CD4-positive, alpha-beta T cell treated with Interleukin-6 for 4 hours (primary cell): ENCODE measurements around the gene UQCRQ.

ENCODE experiments used
- DNase-seq: peaks from one replicate; pipeline ENCODE4 v3.0.0-alpha.2; 2020; ENCODE audit warnings: mixed read lengths

The UQCRQ gene

DNA sequence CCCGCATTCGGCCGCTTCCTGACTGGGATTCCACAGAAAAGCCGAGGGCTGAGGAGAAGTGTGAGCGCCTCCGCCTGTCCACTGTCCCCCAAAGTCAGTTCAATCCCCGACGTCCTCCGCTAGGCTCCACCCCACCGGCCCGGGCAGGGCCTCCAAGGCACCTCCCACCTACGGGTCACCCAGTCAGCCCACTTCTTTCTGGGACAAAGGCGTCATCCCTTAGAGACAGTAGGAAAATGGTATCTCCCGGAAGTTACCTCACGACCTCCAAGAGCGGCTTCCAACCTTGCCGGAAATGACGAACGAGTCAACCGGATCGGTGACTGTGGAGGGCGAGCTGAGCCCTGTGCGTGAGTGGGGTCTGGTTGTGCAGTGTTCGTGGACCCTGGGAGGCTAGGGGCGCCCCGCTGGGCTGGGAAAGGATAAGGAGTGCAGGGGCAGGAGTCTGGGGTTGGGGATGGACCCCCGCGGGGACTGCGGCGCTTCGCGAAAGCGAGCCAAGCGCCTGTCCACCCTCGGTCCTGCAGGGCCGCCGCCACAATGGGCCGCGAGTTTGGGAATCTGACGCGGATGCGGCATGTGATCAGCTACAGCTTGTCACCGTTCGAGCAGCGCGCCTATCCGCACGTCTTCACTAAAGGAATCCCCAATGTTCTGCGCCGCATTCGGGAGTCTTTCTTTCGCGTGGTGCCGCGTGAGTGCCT, at the start of gene UQCRQ, which contains the start of gene GDF9:
UQCRQ (plus strand) TSS at position 301 of the 704 bp plus-strand sequence; CDS start at position 541, 240 bp downstream.
GDF9 (minus strand) TSS at position 128 of the 704 bp plus-strand sequence. CDS start 1,936 bp downstream, outside the sequence.
- DNase-seq = peak; percentile 93

- no peak for DNase-seq
Measured at GRCh38 chr5:132817011-132817410, 49.4 kb upstream of the UQCRQ start.

GRCh38 chr5:132819468-132819867, 47.0 kb upstream of the UQCRQ start:
- peak; percentile 28 for DNase-seq

DNA sequence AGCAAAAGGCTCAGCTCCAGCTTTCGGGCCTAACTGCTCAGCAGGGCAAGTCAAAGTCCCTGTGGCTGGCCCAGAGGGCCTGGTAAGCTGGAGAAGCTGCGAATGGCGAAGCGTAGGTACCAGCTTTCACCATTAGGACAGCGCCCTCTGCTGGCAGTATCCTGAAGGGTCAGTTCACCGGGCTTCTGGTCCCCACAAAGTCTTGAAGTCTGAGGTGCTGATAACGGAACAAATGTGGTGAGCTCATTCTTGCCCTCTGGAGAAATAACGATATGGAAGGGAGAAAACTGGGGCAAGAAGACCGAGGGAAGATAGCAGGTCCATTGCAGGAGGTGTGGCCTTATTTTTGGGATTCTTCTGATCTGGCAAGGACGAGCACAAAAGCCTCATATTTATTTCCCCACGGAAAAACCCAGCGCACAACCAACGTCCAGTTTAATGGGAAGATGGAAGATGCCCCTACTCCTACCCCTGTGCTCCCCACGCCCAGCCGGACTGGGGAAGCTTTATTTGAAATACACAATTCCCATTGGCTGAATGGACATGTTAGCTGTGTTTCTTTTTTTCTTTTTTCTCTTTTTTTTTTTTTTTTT, 46.2 kb upstream of the UQCRQ start:
- peak; percentile 92 for DNase-seq

GRCh38 chr5:132821350-132821749, 45.1 kb upstream of the UQCRQ start:
- DNase-seq = no peak

GRCh38 chr5:132821791-132822190, 44.7 kb upstream of the UQCRQ start:
- no peak for DNase-seq

- peak; percentile 9 for DNase-seq
Measured at GRCh38 chr5:132822650-132823480, 43.6 kb upstream of the UQCRQ start.

DNA sequence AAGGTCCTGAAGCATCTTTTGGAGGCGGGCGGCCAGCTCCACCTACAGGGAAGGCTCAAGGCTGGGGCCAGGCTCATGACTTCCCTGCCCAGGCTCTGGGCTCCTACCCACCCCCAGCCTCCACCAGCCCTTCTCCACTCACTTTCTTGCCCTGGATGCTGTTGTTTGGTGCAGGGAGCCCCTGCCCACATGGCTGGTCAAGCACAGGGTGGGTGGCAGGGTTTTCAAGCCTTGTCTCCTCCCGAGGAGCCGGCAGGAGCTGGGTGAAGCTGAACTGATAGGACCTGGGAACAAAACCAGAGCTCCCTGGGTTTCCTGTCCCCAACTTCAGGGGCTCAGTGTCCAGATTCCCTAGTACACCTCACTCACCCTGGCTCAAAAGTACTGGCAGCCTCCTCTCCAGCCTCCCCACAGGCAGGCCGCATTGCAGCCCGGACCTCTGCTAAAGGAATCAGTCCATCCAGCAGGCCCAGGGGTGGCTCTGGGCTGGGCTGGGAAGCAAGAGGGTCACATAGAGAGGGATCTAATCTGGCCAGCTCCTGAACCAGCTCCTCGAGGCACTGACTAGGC, 42.9 kb upstream of the UQCRQ start:
- DNase-seq = no peak

DNA sequence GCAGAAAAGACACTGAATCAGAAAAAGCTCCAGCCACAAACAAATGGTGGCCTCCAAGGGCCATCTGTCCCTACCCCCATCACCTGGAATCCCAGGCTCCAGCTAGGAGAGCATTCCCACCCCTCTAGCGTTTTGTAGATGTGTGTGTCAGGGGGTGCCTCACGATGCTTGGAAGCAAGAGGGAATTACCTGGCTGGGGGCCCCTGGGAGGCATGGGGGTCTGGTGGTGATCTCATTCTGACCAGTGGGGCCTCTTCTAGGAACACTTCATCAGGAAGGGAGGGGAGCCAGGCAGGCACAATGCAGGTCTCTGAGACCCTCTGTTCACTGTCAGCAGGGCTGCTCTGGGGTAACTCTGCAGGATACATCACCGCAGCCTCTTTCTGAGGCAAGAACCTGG, 42.0 kb upstream of the UQCRQ start:
- no peak for DNase-seq

DNA sequence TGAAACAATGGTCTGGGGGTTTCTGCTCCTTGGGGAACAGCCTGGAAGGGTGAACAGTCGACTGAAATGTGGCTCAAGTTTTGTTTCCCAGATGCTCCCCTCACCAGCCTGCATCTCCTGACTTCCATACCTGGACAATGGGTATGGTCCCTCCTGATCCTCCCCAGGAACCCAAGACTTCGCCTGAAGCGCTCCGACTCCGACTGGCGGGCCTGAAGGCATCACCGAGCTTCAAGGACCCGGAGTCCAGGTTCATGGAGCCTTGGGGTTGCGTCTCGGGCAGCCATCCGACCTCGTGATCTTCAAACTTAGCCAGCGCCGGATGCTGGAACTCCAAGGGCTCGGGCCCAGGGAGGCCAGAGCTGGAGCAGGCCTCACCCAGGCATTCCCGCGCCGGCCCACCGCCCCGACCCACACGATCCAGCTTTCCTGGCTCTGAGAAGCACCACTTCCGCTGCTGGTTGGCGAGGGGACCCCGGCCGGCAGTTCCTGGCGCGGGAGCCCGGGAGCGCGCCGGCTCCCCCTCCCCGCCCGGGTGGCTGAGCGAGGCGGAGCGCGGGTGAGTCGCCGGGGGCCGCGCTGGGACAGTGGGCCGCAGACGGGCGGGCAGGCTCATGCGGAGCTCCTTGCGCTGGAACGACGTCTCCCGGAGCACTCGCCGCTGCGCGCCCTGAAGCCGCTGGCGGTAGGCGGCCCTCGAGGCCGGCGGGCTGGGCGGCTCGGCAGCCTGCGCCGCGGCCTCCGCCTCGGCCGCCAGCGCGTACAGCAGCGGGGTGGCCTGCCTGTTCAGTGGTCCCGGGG, 41.2 kb upstream of the UQCRQ start:
- no peak for DNase-seq

DNA sequence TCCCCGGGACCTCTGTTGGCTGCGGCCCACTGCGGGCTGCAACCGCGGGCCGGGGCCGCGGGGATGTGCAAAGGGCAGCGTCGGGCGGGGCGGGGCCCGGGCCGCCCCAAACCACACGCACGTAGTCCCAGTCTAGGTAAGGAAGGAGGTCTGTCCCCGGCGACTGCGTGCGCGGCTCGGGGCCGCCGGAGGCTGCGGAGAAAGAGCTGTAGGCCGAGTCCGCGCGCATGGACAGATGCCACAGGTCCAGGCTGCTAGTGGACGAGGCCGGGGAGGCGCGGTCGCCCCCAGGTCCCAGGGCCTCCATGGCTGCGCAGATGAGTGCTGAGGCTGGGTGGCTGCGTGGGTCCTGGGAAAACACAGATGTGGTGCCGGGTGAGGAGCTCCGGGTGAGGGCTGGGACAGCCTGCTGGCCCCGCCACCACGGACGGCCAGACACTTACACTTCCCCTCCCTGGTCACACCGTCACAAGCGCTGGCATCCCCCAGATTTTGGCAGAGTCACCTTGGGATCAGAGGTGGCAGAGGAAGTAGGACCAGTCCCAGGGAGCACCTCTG, 40.5 kb upstream of the UQCRQ start:
- DNase-seq = peak; percentile 25

DNA sequence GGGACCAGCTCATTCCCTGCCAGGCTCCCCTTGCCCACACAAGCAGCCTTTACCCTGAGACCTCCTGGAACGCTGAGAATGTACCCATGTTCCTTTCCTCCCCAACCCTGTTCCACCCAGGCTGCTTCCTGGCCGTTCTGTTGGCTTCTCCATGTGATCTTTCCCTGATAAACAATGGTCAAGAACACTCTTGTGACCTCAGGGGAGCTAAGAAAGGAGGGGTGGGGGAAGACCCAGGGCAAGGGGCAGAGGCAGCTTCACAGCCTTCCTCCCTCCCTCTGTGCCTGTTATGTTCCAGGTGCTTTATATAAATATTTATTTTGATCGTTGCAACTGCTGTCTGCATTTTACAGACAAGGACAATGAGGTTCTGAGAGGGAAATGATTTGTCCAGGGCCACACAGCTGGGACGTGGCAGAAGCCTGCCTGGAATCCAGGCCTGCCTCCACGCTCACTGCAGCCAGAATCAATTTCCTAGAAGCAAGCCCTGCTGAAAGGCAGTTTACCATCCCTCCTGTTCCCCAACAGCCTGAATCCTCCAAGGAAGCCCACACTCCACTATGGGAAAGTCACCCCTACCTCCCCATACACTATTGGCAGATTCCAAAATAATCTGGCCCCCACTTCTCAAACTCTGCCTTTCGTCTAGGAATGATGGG, 39.9 kb upstream of the UQCRQ start:
- DNase-seq = no peak

DNA sequence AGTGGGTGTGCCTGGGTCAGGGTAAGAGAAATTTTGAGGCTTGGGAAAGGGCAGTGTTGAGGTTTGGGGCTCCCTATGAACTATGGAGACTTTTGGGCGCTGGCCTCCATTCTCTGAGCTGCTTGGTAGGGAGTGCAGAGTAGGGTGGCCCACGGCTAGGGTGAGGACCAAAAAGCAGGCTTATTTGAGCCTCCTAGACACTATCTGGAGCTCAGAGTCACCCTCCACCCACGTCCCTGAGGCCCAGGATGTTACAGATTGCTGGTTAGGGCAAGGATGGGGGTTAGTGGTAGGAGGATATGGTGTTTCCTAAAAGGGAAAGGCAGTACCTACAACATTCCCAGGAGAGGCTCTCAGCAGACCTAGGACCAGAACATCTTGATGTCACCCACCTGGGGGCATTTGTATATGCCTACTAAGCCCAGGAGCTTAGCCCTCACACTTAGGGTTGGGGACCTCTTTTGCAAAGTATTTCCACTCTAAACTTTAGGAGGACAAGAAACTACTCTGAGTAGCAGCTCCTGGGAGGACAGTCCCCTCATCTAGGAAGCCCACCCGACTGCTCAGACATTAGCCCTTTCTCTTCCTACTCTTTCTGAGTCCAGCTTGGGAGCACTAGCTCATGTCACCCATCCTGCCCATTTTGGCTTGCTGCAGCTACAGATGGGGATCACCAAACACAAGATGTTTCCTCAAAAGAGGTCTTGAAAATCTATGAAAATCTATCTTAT, 38.3 kb upstream of the UQCRQ start:
- no peak for DNase-seq

DNA sequence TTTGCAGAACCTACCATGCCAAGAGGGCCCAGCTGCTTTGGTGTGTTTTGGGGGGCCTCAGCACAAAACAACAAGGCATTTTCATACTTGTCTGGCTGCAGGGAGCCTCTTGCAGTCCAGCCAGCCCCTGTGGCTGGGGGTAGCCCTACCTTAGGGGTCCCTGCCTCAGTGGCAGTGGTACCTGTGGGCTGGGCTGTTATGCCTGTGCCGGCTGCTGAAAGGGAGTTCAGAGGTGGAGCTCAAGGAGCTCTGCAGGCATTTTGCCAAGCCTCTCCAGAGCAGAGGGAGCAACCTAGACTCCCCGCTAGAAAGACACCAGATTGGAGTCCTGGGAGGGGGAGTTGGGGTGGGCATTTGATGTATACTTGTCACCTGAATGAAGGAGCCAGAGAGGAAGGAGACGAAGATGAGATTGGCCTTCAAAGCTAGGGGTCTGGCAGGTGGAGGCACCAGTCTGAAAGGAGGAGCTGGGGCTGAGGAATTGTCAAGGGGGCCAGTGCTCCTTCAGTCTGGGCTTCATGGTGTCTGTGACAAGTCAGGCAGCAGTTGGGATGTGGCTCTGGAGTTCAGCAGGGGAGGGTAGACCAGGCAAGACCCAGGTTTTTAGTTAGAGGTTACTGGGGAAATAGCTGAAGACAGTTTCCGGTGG, 37.5 kb upstream of the UQCRQ start:
- no peak for DNase-seq

DNA sequence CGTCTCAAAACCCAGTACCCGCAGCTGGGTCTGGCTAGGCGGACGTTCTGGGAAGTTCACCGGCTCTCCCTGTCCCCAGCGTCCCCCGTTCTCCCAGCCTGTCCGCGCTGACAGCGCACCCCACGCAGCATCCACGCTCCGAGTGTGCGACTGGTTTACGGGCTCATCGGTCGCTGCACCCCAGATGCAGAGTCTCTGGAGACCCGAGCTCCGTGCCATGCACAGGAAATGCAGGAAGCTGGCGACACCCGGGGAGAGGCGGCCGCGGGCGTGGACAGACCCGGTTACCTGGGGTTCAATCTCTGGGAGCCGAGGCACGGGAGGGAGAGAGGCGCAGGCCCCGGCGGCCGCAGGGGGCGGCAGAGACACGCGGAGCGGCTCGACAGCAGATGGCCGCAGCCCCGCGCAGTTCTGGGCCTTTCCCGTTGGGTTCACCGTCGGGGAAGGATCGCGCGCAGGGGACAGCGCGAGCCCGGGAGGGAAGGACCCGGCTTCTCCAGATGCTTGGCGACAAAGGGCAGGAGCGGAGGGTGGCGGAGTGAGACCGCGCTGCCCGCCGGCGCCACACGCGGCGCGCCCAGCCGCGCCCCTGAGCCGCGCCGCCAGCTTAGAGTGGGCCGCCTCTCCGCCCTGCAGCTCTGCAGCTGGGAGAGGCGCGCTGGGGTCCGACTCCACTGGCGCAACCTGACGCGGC, 36.6 kb upstream of the UQCRQ start:
- peak; percentile 77 for DNase-seq

- DNase-seq = peak; percentile 42
Measured at GRCh38 chr5:132830436-132831094, 35.9 kb upstream of the UQCRQ start, which contains the start of gene SHROOM1. Gene SHROOM1, minus strand, starts transcription at chr5:132830647. Its CDS starts 4,507 bp downstream, at chr5:132826140.

DNA sequence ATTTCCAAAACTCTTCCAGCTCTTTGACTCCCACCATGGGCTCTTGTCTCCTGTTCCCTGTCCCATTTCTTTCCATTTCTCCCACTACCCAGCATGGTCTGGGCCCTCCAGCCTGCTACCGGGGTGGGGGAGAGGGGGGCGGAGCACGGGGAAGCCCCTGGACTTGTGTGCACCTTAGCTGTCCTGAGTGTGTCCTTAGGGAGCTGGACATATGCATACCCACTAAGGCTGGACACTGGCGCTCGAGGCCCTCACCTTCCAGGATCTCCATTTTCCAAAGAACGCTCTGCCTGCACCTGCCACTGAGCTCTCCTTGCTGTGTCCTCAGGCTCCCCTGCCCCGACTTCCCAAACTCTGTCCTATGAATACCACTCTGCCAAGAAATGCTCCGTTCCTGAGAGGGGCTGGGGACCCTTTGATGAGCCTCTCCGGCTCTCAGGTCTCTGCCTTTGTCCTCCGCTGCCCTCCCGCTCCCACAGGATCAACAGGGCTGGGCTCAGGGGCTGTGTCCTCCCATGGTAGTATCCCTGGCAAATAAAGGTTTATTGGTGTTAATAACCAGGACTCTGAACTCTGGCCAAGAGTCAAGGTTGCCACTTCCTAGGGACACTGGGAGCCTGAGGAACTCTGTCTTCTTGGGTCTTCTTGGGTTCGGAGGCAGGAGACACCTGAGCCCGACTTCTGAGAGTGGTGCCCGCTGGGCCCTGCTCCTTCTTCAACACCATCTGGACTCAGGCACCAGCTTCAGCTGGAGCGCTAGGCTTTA, 35.2 kb upstream of the UQCRQ start:
- DNase-seq = no peak

- no peak for DNase-seq
Measured at GRCh38 chr5:132832612-132833011, 33.8 kb upstream of the UQCRQ start.
